Stimulated activated CD4-positive, alpha-beta T cell treated with anti-CD3 and anti-CD28 coated beads, Interleukin-12 subunit alpha, Interleukin-12 subunit beta, amount 100 ng/mL, for 4 hours (primary cell): ENCODE data around the gene STK11IP.

ENCODE experiments used
- DNase-seq: peaks from one replicate; pipeline ENCODE4 v3.0.0-alpha.2; 2020

Gene STK11IP

DNA sequence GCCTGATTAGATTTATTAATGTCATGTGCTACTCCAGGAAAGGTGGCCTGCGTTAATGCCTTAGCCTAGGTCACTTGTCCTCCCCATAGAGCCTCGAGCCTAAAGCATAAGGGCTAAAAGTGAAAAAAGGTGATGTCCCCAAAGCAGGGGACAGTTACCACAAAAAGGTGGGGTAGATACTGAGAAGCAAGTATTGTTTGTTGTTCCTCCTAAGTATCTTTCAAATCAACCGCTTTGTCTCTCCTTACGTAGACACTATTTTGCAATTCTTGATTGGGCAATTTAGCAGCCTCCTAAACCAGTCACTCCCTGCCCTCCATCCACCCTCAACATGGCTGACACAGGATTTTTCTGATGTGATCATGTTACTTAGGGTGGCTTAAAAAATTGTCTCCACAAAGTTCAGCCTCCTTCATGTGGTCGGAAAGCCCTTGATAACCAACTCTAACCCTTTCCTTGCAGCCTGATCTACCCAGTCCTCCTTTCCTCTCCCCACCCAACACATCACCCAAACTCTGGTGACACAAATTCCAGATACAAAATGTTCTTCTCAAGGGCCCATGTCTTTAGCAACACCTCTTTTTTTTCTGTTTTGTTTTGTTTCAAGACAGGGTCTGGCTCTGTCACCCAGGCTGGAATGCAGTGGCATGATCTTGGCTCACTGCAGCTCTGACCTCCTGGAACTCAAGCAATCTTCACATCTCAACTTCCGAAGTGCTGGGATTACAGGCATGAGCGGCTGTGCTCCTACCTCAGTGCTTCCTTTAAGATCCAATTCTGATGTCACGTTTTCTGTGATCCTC lies 18.6 kb upstream of the STK11IP start:
- no peak for DNase-seq

DNA sequence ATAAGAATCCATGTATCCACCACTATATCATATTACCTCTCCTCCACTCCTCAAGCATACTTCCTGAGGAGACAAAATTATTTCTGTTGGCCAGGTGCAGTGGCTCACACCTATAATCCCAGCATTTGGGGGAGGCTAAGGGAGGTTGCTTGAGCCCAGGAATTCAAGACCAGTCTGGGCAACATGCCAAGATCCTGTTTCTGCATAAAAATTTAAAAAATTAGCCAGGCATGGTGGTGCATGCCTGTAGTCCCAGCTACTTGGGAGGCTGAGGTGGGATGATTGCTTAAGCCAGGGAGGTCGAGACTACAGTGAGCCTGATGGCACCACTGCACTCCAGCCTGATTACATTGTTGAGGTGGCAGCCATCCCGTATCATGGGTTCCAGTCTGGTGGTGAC lies 16.3 kb upstream of the STK11IP start:
- DNase-seq, result no peak

DNA sequence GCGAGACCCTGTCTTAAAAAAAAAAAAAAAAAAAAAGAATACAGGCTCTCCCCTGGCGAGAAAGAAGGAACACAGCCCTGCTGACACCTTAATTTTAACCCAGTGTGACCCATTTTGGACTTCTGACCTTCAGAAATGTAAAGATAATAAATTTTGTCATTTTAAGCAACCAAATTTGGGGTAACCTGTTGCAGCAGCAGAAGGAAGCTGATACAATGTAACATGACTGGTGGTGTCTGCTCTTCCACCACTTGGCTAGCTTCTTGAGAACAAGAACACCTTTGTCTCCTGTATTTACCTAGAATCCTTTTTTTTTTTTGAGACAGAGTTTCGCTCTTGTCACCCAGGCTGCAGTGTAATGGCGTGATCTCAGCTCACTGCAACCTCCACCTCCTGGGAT lies 6.6 kb upstream of the STK11IP start:
- DNase-seq, result no peak

DNA sequence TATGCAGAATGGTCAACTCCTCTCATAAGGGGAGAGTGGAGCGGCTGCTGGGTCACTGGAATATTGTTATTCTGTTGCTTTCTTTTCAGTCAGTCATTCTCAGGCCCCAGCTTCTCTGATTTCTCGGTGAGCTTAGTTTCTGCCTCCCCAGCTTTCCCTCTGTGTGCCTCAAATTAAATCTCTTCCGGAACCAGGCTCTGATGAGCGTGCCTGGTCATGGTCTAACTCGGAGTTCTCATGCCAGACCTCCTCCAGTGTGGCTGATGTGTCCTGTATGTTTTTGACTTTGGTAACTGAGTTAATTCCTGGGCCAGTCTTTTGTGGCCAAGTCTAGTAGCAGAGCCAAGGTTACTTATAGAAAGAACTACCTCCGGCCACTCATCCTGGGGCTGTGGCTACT lies 4.9 kb upstream of the STK11IP start:
- no peak for DNase-seq

DNA sequence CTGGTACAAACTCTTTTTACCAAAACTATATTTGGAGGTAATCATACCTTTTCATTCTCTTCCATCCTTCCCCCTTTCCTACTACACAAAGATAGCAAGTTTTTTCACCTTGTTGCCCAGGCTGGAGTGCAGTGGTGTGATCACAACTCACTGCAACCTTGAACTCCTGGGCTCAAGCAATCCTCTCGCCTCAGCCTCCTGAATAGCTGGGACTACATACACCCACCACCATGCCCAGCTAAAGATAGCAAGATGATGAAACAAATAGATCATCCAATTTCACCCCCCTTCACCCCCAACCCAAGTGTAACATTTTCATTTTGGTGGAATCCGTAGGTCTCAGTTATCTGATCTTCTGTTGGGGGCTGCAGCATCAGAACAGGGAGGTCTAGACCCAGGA lies 4.5 kb upstream of the STK11IP start:
- no peak for DNase-seq

DNA sequence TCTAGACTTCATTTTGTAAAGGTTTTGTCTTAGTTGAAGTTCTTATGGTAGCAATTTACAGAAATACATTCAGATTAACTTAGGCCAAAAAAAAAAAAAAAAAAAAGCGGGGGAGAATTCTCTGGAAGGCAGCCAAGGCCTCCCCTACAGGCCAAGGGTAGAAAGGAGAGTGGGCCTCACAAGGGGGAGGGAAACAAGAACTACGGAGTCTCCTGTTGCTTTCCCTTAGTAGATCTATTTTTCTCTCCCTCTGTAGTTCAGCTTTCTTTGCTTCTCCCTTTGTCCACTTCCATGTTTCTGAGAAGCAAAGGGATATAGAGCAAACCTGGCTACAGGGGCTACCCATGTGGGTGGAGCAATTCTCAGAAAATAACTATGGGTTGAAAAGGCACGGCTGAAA lies 2.4 kb upstream of the STK11IP start:
- no peak for DNase-seq

DNA sequence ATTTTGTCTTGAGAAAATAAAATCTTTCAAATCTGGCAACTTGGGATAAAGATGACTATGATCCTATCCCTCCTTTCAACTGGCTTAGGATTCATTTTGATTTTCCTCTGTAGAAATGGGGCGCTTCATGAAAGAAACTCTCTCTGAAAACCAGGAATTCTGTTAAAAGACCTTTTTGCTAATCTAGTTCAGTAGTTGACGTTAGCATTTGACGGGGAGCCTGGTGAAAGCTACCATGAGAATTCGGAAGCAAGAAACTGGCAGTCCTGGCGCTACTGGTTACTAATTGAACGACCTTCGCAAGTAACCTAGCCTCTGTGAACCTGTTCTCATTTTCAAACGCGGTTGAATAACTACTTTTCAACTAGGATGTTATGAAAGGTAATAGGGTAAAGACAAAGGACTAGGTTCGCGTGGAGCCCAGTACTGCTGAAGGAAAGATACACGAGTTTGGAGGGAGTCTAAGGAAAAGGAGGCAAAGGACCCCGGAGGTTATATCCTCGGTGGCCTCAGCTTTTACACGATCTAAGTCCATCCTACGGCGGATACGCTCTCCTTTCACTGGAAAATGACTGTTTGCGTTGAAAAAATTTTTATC lies 604 bp upstream of the STK11IP start:
- no peak for DNase-seq

DNA sequence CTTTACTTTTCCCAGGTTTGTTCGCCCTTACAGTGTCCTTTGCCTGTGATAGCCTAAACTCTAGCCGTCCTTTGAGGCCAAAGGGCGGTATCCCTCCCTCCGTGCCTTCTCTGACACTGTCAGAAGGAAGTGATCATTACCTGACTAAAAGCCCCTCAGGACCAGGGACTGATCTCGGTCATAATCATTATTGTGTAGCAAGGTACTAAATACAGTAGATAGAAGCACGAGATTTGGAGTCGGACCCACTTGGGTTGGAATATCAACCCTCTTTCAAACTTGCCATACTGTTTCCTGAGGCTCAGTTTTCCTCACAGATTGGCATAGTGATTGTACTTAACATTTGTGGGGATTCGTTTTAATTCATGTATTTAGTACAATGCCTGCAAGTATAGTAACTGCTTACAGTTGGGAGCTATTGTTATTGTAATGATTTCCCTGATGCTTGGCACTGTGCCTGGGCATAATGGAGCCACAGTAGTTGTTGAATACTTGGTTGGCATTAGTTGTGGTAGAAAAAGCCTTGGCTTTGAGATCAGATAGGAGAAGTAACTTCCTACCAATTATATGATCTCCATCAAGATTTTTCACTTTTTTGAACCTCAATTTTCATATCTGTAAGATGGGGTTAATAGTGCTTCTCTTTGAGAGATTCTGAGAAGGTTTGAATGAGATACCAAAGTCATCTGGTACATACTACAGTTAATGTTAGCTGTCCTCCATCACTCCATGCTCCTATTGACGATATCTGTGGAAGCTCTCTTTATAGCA lies 836 bp downstream of the STK11IP start:
- DNase-seq, result no peak

DNA sequence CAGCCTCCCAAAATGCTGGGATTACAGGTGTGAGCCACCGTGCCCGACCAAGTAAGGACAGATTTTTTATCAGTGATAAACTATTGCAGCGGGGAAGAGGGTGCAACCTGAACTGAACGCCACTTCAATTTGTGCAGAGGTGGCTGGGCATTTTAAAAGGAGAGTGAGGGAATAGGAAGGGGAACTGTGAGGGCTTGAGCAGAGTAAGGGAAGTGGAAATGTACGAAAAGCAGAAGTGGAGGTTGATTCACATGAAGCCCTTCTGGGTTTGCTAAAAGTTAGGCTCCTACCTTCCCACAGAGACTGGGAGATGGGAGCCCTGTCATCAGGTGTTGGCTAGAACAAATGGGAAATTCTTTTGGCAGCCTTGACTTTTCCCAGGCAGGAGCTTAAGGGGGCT lies 6.1 kb downstream of the STK11IP start:
- no peak for DNase-seq

DNA sequence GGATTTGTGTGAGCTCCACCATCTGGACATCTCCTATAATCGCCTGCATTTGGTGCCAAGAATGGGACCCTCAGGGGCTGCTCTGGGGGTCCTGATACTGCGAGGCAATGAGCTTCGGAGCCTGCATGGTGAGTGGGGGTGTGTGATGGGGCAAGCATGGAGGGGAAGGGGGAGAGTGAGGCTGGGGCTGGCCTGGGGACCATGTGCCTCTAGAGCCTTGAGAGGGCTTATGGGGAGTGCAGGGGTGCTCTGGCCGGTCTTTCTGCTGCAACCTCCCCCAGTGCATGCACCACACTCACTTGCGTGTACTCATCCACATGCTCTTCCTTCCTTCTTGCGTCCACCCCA lies 7.9 kb downstream of the STK11IP start:
- DNase-seq, result no peak

DNA sequence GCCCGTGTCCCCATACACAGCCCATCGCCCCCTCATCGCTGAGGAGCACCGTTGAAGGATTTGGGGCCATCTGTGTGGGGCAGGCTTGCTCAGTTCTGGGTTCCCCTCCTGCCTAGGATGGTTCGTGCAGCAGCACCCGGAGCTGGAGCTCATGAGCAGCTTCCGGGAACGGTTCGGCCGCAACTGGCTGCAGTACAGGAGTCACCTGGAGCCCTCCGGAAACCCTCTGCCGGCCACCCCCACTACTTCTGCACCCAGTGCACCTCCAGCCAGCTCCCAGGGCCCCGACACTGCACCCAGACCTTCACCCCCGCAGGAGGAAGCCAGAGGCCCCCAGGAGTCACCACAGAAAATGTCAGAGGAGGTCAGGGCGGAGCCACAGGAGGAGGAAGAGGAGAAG lies 10.3 kb downstream of the STK11IP start:
- no peak for DNase-seq

DNA sequence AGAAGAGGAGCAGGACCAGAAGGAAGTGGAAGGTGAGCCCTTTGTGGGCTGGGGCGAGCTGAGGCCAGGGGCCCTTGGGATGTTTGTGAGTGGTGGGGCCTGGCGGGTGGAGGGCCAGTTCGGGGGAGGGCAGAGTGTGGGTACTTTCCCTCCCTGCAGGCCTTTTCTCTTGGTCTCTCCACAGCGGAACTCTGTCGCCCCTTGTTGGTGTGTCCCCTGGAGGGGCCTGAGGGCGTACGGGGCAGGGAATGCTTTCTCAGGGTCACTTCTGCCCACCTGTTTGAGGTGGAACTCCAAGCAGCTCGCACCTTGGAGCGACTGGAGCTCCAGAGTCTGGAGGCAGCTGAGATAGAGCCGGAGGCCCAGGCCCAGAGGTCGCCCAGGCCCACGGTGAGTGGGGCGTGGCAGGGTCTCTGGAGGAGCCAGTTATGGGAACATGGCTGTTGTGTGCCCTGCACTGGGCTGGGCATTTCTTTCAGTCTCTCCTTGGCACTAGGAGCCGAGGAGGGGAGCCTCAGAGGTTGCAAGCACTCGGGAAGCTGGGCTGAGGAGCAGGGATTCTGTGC lies 10.8 kb downstream of the STK11IP start:
- DNase-seq, result no peak

DNA sequence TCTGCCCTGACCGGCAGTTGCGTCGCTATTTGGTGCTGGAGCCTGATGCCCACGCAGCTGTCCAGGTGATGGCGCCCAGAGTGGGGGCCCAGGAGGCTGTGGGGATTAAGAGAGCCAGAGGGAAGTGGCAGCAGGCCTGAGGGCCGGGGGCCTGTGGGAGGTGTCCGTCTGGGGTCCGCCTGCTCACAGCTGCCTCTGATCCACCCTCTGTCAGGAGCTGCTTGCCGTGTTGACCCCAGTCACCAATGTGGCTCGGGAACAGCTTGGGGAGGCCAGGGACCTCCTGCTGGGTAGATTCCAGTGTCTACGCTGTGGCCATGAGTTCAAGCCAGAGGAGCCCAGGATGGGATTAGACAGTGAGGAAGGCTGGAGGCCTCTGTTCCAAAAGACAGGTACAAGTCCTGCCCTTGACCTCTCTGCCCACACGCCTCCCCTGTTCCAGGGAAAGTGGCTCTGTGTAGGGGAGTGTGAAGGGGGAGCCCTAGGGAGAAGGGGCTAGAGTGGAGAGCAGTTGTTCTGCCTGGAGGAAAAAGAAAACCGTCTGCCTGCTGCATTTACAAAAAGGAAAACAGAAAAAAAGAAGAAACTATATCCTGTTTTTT lies 11.6 kb downstream of the STK11IP start:
- DNase-seq, result no peak

DNA sequence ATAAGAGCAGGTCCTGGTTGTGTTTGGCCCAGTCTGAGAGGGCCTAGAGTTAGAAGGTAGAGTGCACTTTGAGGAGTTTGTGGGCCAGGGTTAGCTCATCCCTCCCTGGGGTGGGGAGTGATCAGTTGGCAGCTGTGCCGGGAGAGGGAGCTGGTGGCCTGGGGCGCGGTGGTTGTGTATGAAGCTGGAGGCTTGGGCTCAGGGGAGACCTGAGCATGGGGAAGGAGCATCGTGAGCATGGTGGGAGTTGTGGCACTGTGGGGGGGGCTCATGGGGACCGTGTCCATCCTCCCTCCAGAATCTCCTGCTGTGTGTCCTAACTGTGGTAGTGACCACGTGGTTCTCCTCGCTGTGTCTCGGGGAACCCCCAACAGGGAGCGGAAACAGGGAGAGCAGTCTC lies 13.6 kb downstream of the STK11IP start:
- no peak for DNase-seq

DNA sequence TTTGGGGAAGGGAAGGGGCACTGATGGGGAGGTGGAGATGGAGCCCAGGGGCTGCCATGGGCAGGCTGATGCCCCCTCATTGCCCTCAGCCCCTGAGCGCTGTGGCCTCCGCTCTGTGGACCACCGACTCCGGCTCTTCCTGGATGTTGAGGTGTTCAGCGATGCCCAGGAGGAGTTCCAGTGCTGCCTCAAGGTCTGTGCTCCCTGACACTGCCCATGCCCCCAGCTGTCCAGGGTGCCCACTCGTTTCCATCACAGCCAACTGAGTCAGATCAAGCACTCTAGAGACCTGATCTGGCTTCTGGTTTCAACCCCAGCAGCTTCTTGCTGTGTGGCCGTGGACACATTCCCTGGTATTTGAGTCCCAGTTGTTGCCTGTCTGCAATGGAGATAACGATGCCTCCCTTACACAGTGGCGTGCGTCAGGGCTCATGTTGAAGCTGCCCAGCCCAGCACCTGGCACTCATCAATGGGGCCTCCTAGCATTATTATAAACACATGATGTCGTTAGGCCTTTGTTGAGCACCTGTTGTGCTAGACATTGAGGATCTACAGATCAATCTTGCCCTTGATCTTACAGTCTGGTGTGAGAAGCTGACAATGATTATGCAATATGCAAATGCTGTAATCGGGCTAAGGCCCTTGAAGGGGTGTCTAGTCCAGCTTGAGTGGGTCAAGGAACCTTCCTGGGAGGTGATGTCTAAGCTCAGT lies 14.4 kb downstream of the STK11IP start:
- DNase-seq, result no peak

DNA sequence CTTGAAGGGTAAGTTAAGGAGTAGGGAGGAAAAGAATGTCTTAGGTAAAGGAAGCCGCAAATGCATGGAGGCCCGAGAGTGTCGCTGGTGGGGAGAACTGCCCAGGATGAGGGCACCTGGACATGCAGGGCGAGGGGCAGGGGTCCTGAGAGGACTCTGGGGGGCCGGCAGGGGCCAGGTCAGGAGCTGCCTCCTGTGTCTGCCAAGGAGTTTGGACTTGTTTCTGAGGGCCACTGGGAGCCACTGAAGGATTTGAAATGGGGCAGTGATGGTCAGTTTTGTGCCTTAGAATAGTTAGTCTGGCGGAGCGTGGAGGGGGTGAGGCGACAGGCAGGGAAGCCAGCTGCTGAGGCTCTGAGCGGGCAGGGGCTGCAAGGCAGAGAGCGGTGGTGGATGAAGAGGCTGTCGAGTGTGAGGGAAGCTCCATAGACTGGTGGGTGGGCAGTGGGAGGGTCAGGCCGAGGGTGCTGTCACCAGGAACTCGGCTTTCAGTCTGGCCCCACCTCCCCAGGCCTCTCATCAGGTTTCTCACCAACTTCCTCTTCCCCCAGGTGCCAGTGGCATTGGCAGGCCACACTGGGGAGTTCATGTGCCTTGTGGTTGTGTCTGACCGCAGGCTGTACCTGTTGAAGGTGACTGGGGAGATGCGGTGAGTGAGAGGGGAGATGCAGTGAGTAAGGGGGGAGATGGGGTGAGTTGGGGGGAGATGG lies 15.1 kb downstream of the STK11IP start:
- DNase-seq, result no peak

DNA sequence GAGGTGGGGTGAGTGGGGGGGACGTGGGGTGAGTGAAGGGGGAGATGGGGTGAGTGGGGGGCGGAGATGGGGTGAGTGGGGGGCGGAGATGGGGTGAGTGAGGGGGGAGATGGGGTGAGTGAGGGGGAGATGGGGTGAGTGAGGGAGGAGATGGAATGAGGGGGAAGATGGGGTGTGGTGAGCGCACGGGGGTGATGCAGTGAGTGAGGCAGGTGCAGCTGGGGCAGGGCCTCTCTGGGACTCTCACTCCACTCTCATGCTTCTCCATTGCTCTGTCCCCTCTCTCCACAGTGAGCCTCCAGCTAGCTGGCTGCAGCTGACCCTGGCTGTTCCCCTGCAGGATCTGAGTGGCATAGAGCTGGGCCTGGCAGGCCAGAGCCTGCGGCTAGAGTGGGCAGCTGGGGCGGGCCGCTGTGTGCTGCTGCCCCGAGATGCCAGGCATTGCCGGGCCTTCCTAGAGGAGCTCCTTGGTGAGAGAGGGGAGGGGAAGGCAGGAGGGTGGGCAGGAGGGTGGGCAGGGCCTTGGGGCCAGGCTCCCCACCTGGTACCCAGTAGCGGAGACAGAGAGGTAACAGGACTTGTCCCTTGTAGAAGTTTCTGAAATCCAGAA lies 15.9 kb downstream of the STK11IP start:
- DNase-seq, result no peak

DNA sequence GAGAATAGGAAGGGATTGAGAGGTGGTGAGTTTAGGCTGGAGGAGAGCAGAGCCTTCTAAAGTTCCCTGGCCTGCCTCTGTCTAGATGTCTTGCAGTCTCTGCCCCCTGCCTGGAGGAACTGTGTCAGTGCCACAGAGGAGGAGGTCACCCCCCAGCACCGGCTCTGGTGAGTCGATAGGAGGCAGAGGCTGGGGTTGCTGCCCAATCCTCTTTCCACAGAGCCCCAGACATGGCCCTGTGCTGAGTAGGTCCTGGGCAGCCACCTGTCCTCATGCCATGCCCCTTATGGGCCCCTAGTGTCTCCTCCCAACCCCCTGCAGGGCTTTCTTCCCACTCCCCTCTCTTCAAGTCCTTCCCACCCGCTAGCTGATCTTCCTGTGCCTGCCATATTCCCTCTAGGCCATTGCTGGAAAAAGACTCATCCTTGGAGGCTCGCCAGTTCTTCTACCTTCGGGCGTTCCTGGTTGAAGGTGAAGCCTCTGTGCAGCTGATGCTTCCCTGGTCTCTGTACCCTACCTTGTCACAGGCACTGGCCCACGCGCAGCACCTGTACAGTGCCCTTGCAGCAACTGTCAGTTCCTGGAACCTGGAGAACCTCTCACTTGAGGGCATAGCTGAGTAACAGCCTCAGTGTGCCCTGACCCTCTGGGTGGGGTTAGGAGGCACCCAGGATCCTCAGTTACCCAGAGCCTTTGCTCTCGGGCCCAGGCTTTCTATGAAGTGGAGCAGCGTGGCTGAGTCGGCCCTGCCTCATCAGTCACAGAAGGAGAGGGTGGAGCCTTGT lies 16.6 kb downstream of the STK11IP start:
- DNase-seq, result no peak

DNA sequence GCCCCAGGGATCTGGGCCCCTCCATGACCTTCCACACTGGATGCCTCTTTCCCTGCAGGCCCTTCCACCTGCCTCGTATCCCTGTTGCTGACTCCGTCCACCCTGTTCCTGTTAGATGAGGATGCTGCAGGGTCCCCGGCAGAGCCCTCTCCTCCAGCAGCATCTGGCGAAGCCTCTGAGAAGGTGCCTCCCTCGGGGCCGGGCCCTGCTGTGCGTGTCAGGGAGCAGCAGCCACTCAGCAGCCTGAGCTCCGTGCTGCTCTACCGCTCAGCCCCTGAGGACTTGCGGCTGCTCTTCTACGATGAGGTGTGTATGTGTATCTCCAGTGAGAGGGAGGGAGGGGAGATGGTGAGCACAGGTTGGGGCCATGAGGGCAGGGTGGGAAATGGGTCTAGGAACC lies 17.4 kb downstream of the STK11IP start:
- DNase-seq, result no peak

DNA sequence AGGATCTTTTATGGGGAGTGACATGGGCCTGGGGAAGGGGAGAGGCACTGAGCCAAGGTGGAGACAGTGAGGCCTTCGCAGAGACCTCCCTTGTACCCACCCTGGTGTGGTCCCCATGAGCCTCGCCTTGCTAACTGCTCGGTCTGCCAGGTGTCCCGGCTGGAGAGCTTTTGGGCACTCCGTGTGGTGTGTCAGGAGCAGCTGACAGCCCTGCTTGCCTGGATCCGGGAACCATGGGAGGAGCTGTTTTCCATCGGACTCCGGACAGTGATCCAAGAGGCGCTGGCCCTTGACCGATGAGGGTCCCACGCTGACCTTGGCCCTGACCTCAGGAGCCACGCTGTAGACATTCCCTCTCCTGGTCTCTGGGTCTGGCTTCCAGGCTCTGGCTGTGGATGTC lies 18.2 kb downstream of the STK11IP start:
- DNase-seq, result no peak

DNA sequence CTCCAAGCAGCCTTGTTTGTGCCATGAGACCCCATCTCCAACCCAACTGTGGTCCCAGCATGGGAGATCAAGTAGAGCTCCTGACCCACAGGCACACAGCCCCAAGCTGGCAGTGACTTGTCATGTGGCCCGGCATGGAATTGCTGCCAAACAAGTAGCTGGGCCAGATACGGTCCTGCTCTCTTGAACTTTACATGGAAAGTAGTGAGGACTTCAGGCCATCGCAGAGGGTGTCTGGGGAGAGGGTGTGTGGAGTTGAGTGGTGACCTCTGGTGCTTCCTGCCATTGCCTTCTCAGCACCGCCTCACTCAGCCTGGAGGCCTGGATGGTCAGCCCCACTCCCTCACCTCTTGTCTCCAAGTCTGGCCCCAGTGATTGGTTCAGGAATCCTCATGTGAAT lies 18.9 kb downstream of the STK11IP start:
- DNase-seq, result no peak
